ENCODE results near the gene PPBP.

Gene PPBP

GRCh38 chr4:74000301-74000700 is 12.3 kb upstream of the PPBP start:
- no peak for DNase-seq (ENCODE audit: low read depth in 2 of 2)
- TF ChIP-seq CTCF (IDR thresholded peaks at IDR 0.05; ENCODE audit: low read depth, low read length), result no peak
- H3K4me3 ChIP-seq (replicated peaks in 1 of 2; ENCODE audit: low read depth in 2 of 2, low read length in 2 of 2), result no peak overlapping the region

GRCh38 chr4:73998040-73999011 is 10.3 kb upstream of the PPBP start, which contains the start of gene CXCL5:
TSS of gene CXCL5 (minus strand) at chr4:73998677. CDS start at chr4:73998581, 96 bp downstream.
- peak within 1 kb of the TSS; percentile 44 to 56 for H3K4me3 ChIP-seq (replicated peaks in 1 of 2; ENCODE audit: low read depth in 2 of 2, low read length in 2 of 2)
- TF ChIP-seq CTCF (IDR thresholded peaks at IDR 0.05; ENCODE audit: low read depth, low read length), result peak; percentile 26
- DNase-seq (ENCODE audit: low read depth in 2 of 2), result peak; percentile 87 to 89

GRCh38 chr4:73992050-73992449 is 4.1 kb upstream of the PPBP start:
- no peak for DNase-seq (ENCODE audit: low read depth in 2 of 2)
- TF ChIP-seq CTCF (IDR thresholded peaks at IDR 0.05; ENCODE audit: low read depth, low read length), result no peak
- no peak overlapping the region for H3K4me3 ChIP-seq (replicated peaks in 1 of 2; ENCODE audit: low read depth in 2 of 2, low read length in 2 of 2)

GRCh38 chr4:73991742-73992000 is 3.7 kb upstream of the PPBP start:
- TF ChIP-seq CTCF (IDR thresholded peaks at IDR 0.05; ENCODE audit: low read depth, low read length), result no peak
- no peak overlapping the region for H3K4me3 ChIP-seq (replicated peaks in 1 of 2; ENCODE audit: low read depth in 2 of 2, low read length in 2 of 2)
- DNase-seq (ENCODE audit: low read depth in 2 of 2), result no peak

GRCh38 chr4:73990988-73991741 is 3.2 kb upstream of the PPBP start:
- no peak overlapping the region for H3K4me3 ChIP-seq (replicated peaks in 1 of 2; ENCODE audit: low read depth in 2 of 2, low read length in 2 of 2)
- no peak for TF ChIP-seq CTCF (IDR thresholded peaks at IDR 0.05; ENCODE audit: low read depth, low read length)
- DNase-seq (ENCODE audit: low read depth in 2 of 2), result no peak

GRCh38 chr4:73989928-73990327 is 1.9 kb upstream of the PPBP start:
- no peak overlapping the region for H3K4me3 ChIP-seq (replicated peaks in 1 of 2; ENCODE audit: low read depth in 2 of 2, low read length in 2 of 2)
- DNase-seq (ENCODE audit: low read depth in 2 of 2), result no peak
- no peak for TF ChIP-seq CTCF (IDR thresholded peaks at IDR 0.05; ENCODE audit: low read depth, low read length)

Measured in cardiac fibroblast (primary cell).